ENCODE results near the gene HCRTR2. TPM values are rescaled to one million over a fixed set of nuclear protein-coding genes. Genes with fewer than 3 reads are reported as not detected.

The HCRTR2 gene
- not detected for total RNA-seq
- not detected for polyA plus RNA-seq

DNA sequence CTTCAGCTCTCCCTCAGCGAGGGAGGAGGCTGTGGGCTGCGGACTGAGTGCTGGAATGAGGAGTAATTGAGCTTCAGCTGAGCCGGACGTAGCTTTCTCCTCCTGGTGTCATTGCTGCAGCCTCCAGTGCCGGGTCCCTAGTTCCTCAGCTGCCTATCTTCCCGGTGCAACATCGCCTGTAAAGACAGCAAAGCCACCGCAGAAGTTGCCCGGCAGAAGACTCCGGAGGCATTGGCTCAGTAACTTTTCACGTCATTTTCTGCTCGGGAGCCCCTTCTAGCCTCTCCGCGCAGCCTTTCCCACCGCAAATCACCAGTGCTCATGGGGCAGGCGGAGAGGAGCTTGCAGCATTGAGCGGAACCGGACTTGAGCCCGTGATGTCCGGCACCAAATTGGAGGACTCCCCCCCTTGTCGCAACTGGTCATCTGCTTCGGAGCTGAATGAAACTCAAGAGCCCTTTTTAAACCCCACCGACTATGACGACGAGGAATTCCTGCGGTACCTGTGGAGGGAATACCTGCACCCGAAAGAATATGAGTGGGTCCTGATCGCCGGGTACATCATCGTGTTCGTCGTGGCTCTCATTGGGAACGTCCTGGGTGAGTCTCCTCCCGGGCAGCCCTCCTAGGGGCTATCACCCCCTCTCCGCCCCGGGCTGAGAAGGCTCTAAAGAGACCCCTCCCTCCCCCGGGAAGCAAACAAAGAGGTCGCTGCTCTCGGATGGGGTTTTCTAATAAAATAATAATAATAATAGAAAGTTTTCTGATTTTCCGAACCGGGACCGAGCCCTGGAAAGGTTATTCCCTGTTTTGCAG, at the start of gene HCRTR2:
TSS of gene HCRTR2 (plus strand) at position 305 of the 816 bp plus-strand sequence. CDS start at position 378, 73 bp downstream.
- intact Hi-C loops (cut with DNase I) = no loop called here
- 4 to 8% methylated on average over 42 of the region's 42 CpGs for WGBS, 2 donors
- no peak within 1 kb of the TSS for H3K27ac ChIP-seq
- no peaks in the 10 kb centered on the region for H3K9me3 ChIP-seq
- TF ChIP-seq POLR2AphosphoS5 (IDR thresholded peaks at IDR 0.05) = no peak
- TF ChIP-seq EP300 (IDR thresholded peaks at IDR 0.05) = no peak
- TF ChIP-seq, protein P1, sequence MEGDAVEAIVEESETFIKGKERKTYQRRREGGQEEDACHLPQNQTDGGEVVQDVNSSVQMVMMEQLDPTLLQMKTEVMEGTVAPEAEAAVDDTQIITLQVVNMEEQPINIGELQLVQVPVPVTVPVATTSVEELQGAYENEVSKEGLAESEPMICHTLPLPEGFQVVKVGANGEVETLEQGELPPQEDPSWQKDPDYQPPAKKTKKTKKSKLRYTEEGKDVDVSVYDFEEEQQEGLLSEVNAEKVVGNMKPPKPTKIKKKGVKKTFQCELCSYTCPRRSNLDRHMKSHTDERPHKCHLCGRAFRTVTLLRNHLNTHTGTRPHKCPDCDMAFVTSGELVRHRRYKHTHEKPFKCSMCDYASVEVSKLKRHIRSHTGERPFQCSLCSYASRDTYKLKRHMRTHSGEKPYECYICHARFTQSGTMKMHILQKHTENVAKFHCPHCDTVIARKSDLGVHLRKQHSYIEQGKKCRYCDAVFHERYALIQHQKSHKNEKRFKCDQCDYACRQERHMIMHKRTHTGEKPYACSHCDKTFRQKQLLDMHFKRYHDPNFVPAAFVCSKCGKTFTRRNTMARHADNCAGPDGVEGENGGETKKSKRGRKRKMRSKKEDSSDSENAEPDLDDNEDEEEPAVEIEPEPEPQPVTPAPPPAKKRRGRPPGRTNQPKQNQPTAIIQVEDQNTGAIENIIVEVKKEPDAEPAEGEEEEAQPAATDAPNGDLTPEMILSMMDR (IDR thresholded peaks at IDR 0.05) = no peak
- TF ChIP-seq POLR2A (IDR thresholded peaks at IDR 0.05) = no peak
- H3K4me1 ChIP-seq = peaks cover 0 to 13% (median 7%) of the 10 kb centered on the region in 4 donors
- no peaks in the 10 kb centered on the region for H3K36me3 ChIP-seq
- no peak for DNase-seq
- H3K27me3 ChIP-seq = peaks cover 0 to 49% (median 9%) of the 10 kb centered on the region in 3 donors
- H3K4me3 ChIP-seq = peak within 1 kb of the TSS in 2 of 4 donors; percentile 4 to 14

- H3K4me3 ChIP-seq = no peak overlapping the region
- TF ChIP-seq, protein P1 (IDR thresholded peaks at IDR 0.05) = no peak
- TF ChIP-seq POLR2AphosphoS5 (IDR thresholded peaks at IDR 0.05) (no peak), EP300 (IDR thresholded peaks at IDR 0.05) (no peak), POLR2A (IDR thresholded peaks at IDR 0.05) (no peak)
- H3K27ac ChIP-seq = no peak overlapping the region
- no peaks in the 10 kb centered on the region for H3K36me3 ChIP-seq
- no peaks in the 10 kb centered on the region for H3K4me1 ChIP-seq
- DNase-seq = no peak
- no peaks in the 10 kb centered on the region for H3K27me3 ChIP-seq
- H3K9me3 ChIP-seq = no peaks in the 10 kb centered on the region
- intact Hi-C loops (cut with DNase I) = no loop called here
These were observed 43.5 kb upstream of the HCRTR2 start for GRCh38 chr6:55130806-55131324.

DNA sequence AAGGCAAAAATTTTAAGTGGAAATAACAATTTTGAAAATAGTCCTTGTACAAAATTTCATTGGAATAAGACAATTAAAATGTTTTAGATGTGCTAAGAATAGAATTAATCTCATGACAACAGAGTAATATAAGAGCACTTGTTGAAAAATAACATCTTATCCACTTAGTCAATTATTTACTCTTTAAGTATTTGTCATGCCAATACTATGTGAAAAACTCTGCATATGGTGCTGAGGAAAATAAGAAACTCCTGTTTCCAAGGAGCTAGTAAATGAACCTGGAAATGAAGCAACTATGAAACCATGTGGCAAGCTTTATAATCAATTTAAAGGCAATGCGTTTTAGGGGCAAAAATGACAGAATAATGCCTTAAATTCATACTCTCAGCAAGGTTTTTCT, 42.7 kb upstream of the HCRTR2 start:
- Histone ChIP-seq H3K36me3 (no peaks in the 10 kb centered on the region), H3K27ac (no peak overlapping the region), H3K27me3 (no peaks in the 10 kb centered on the region), H3K9me3 (no peaks in the 10 kb centered on the region), H3K4me1 (no peaks in the 10 kb centered on the region), H3K4me3 (no peak overlapping the region)
- WGBS, 2 donors = 79 to 88% methylated on average over 1 of the region's 1 CpG
- no peak for DNase-seq
- TF ChIP-seq, protein P1 (IDR thresholded peaks at IDR 0.05) = no peak
- TF ChIP-seq POLR2AphosphoS5 (IDR thresholded peaks at IDR 0.05) (no peak), POLR2A (IDR thresholded peaks at IDR 0.05) (no peak), EP300 (IDR thresholded peaks at IDR 0.05) (no peak)
- intact Hi-C loops (cut with DNase I) = no loop called here

DNA sequence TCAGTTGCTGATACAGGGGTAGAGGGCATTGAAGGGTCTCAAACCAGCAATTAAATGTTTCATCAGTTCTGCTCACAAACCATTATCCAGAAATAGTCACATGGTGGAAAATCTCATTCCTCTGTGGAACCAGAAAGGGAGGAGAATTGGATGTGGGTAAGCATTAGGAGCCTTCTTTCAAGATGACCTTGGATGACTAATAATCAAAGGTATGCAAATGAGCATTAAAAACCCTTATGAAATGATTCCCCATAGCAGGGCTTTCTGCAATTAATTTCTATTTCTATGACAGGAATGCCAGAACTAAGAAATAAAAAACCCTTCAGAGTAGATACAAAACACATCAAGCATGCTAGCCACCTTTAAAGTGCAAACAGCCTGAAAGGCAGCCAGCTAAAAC, 37.4 kb upstream of the HCRTR2 start:
- intact Hi-C loops (cut with DNase I) = no loop called here
- Histone ChIP-seq H3K9me3 (no peaks in the 10 kb centered on the region), H3K27me3 (no peaks in the 10 kb centered on the region), H3K4me1 (no peaks in the 10 kb centered on the region), H3K36me3 (no peaks in the 10 kb centered on the region), H3K27ac (no peak overlapping the region), H3K4me3 (no peak overlapping the region)
- no peak for DNase-seq
- TF ChIP-seq POLR2A (IDR thresholded peaks at IDR 0.05) = no peak
- TF ChIP-seq EP300 (IDR thresholded peaks at IDR 0.05) = no peak
- TF ChIP-seq, protein P1 (IDR thresholded peaks at IDR 0.05) = no peak
- TF ChIP-seq POLR2AphosphoS5 (IDR thresholded peaks at IDR 0.05) = no peak
